Upper lobe of left lung (tissue), 6 donors: ENCODE measurements around the gene IL4. TPM values are rescaled to one million over a fixed set of nuclear protein-coding genes. Genes with fewer than 3 reads are reported as not detected.
"Not testable (repeated sequence)": the region's sequence is repeated elsewhere in the genome, so short reads cannot be mapped to it uniquely, and the experiment has no call there.

ENCODE experiments used
- ATAC-seq, 2 donors: fragments of 200-7000 bp; cut with Tn5 transposase; one replicate each; pipeline ENCODE4 v1.9.1; 2022; ENCODE audit warnings: mild to moderate bottlenecking in 2 of 2, moderate library complexity in 2 of 2; ENCODE audit not compliant: low FRiP score in 2 of 2
- DNase-seq, 2 donors: peaks; one replicate each; pipeline ENCODE4 v3.0.0-alpha.2; 2019 to 2020
- H3K27ac ChIP-seq, 4 donors: fragments of 200-600 bp; sonication (generic); one replicate each; pipeline ENCODE4 v1.5.1; 2016 to 2019
- H3K27me3 ChIP-seq, 4 donors: fragments of 200-600 bp; sonication (generic); one replicate each; pipeline ENCODE4 v1.5.1; 2017 to 2019
- H3K36me3 ChIP-seq, 4 donors: fragments of 200-600 bp; sonication (generic); one replicate each; pipeline ENCODE4 v1.5.1; 2016 to 2019
- H3K4me1 ChIP-seq, 4 donors: fragments of 200-600 bp; sonication (generic); one replicate each; pipeline ENCODE4 v1.5.1; 2018 to 2019
- H3K4me3 ChIP-seq, 4 donors: fragments of 200-600 bp; sonication (generic); one replicate each; pipeline ENCODE4 v1.5.1; 2017 to 2019; ENCODE audit warnings: mild to moderate bottlenecking in 2 of 4, moderate library complexity in 1 of 4
- H3K9me3 ChIP-seq, 4 donors: fragments of 200-600 bp; sonication (generic); one replicate each; pipeline ENCODE4 v1.5.1; 2018 to 2019
- CTCF ChIP-seq, 6 experiments: fragments of 450-650 bp in 4 of 6; fragments of 200-600 bp in 2 of 6; sonication (generic) in 2 of 6; IDR thresholded peaks; one replicate each; pipeline ENCODE4 v1.5.1; 2016 to 2019; ENCODE audit warnings: antibody characterized with exemption in 6 of 6
- EP300 ChIP-seq, 4 donors: sonication (generic); formaldehyde crosslinking; IDR thresholded peaks; one replicate each; pipeline ENCODE4 v1.5.1; 2017; ENCODE audit warnings: antibody characterized with exemption in 4 of 4, control low read depth in 2 of 4
- POLR2A ChIP-seq, 4 donors: fragments of 450-650 bp; IDR thresholded peaks; one replicate each; pipeline ENCODE4 v1.5.1; 2016 to 2017; ENCODE audit warnings: antibody characterized with exemption in 4 of 4, mild to moderate bottlenecking in 2 of 4
- POLR2AphosphoS5 ChIP-seq, 2 donors: sonication (generic); formaldehyde crosslinking; IDR thresholded peaks; one replicate each; pipeline ENCODE4 v1.5.1; 2017; ENCODE audit warnings: antibody characterized with exemption in 2 of 2
- WGBS, 2 donors: methylation state at CpG; one replicate each; pipeline ENCODE4 v1.1.5; 2017 to 2018; 5-methylcytosine and 5-hydroxymethylcytosine counted together
- total RNA-seq, 6 donors: library from RNA; depleted of rRNA in 4 of 6; stranded (reverse); fragments of >200 nt in 4 of 6; gene quantifications; one replicate each; pipeline versions ENCODE4 v1.1.0 to v1.2.1, GENCODE V29; 2016 to 2021
- donor health status: DM: no; HTN: no; CAD: no; lungs with moderate emphysema.
- donor health status: DM: no; HTN: yes; CAD: no; lungs with severe emphysema.

IL4 gene
- not detected for total RNA-seq

- no peak within 1 kb of the TSS for H3K4me3 ChIP-seq
- no peak for DNase-seq
- no peak for ATAC-seq
- 73 to 74% methylated on average over 14 of the region's 14 CpGs for WGBS, 2 donors
- peaks cover 4 to 11% (median 6%) of the 10 kb centered on the region in 4 donors for H3K4me1 ChIP-seq
- TF ChIP-seq CTCF (IDR thresholded peaks at IDR 0.05) (no peak), POLR2AphosphoS5 (IDR thresholded peaks at IDR 0.05) (no peak), POLR2A (IDR thresholded peaks at IDR 0.05) (no peak), EP300 (IDR thresholded peaks at IDR 0.05) (no peak)
- H3K36me3 ChIP-seq: no peaks in the 10 kb centered on the region
- no peaks in the 10 kb centered on the region for H3K27me3 ChIP-seq
- no peaks in the 10 kb centered on the region for H3K9me3 ChIP-seq
- peak within 1 kb of the TSS; percentile 62 to 74 (median 66) for H3K27ac ChIP-seq
Observed at GRCh38 chr5:132673939-132674630, at the start of gene IL4. IL4 (plus strand) TSS chr5:132673989; CDS start chr5:132674051, 62 bp downstream.

GRCh38 chr5:132627470-132627869, 46.3 kb upstream of the IL4 start:
- no peaks in the 10 kb centered on the region for H3K4me1 ChIP-seq
- no peak for ATAC-seq
- peaks cover 0 to 23% (median 4%) of the 10 kb centered on the region in 4 donors for H3K36me3 ChIP-seq
- H3K9me3 ChIP-seq: no peaks in the 10 kb centered on the region
- no peak overlapping the region for H3K27ac ChIP-seq
- 88 to 91% methylated on average over 2 of the region's 2 CpGs for WGBS, 2 donors
- H3K4me3 ChIP-seq: no peak overlapping the region
- TF ChIP-seq POLR2AphosphoS5 (IDR thresholded peaks at IDR 0.05) (no peak), EP300 (IDR thresholded peaks at IDR 0.05) (no peak), CTCF (IDR thresholded peaks at IDR 0.05) (no peak), POLR2A (IDR thresholded peaks at IDR 0.05) (no peak)
- DNase-seq: no peak
- no peaks in the 10 kb centered on the region for H3K27me3 ChIP-seq

GRCh38 chr5:132628814-132629213, 45.0 kb upstream of the IL4 start:
- peaks cover 0 to 14% (median 3%) of the 10 kb centered on the region in 4 donors for H3K36me3 ChIP-seq
- ATAC-seq: no peak
- H3K27ac ChIP-seq: no peak overlapping the region
- no peak for TF ChIP-seq POLR2A (IDR thresholded peaks at IDR 0.05)
- no peak for TF ChIP-seq CTCF (IDR thresholded peaks at IDR 0.05)
- no peak for TF ChIP-seq POLR2AphosphoS5 (IDR thresholded peaks at IDR 0.05)
- no peak for TF ChIP-seq EP300 (IDR thresholded peaks at IDR 0.05)
- no peaks in the 10 kb centered on the region for H3K4me1 ChIP-seq
- no peak for DNase-seq
- H3K27me3 ChIP-seq: no peaks in the 10 kb centered on the region
- no peaks in the 10 kb centered on the region for H3K9me3 ChIP-seq
- no peak overlapping the region for H3K4me3 ChIP-seq
- WGBS, 2 donors: 93 to 96% methylated on average over 2 of the region's 2 CpGs

GRCh38 chr5:132629230-132629944, 44.4 kb upstream of the IL4 start:
- no peak overlapping the region for H3K27ac ChIP-seq
- DNase-seq (no peak), ATAC-seq (no peak)
- H3K27me3 ChIP-seq: no peaks in the 10 kb centered on the region
- peaks cover 0 to 14% (median 3%) of the 10 kb centered on the region in 4 donors for H3K36me3 ChIP-seq
- H3K4me1 ChIP-seq: no peaks in the 10 kb centered on the region
- no peak overlapping the region for H3K4me3 ChIP-seq
- WGBS, 2 donors: 74 to 77% methylated on average over 5 of the region's 5 CpGs
- H3K9me3 ChIP-seq: no peaks in the 10 kb centered on the region
- no peak for TF ChIP-seq EP300 (IDR thresholded peaks at IDR 0.05)
- TF ChIP-seq CTCF (IDR thresholded peaks at IDR 0.05): no peak
- no peak for TF ChIP-seq POLR2A (IDR thresholded peaks at IDR 0.05)
- TF ChIP-seq POLR2AphosphoS5 (IDR thresholded peaks at IDR 0.05): no peak

GRCh38 chr5:132633587-132633986, 40.2 kb upstream of the IL4 start:
- 97 to 98% methylated on average over 4 of the region's 4 CpGs for WGBS, 2 donors
- H3K36me3 ChIP-seq: peaks cover 3 to 33% (median 21%) of the 10 kb centered on the region in 4 donors
- H3K4me3 ChIP-seq, DNase-seq, ATAC-seq, H3K4me1 ChIP-seq, H3K9me3 ChIP-seq, H3K27ac ChIP-seq, H3K27me3 ChIP-seq: not testable (repeated sequence)
